Measurements from ENCODE around the gene KIF1B.

Gene KIF1B

DNA sequence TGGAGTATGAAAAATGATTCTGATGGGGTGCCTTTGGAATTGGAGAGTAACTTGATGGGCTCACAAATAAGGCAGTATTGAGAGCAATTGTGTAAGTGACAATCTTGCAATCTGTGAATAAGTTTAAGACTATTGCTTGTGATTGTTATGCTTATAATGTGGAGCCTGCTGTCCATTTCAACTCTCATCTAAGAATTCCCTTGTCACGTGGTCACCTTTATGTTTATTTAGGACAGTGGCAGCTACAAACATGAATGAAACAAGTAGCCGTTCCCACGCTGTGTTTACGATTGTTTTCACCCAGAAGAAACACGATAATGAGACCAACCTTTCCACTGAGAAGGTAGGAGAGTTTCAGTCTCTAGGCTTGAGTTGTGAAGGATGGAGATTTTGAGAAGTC is 57.6 kb downstream of the KIF1B start:
- TF ChIP-seq TARDBP (IDR thresholded peaks at IDR 0.05) (no peak), ZNF384 (IDR thresholded peaks at IDR 0.05) (no peak), SUZ12 (IDR thresholded peaks at IDR 0.05) (no peak), ELF4 (IDR thresholded peaks at IDR 0.05) (no peak), FOXK2 (IDR thresholded peaks at IDR 0.05) (no peak), NFRKB (IDR thresholded peaks at IDR 0.05) (no peak), ARNT (IDR thresholded peaks at IDR 0.05) (no peak), L3MBTL2 (conservative IDR thresholded peaks at IDR 0.05) (no peak), HDGF (IDR thresholded peaks at IDR 0.05; ENCODE audit: borderline replicate concordance) (no peak), SP1 (IDR thresholded peaks at IDR 0.05) (no peak), BHLHE40 (IDR thresholded peaks at IDR 0.05; ENCODE audit: borderline replicate concordance) (no peak), LEF1 (IDR thresholded peaks at IDR 0.05; ENCODE audit: borderline replicate concordance) (no peak), CTBP1 (IDR thresholded peaks at IDR 0.05; ENCODE audit: borderline replicate concordance) (no peak), FOXA1 (IDR thresholded peaks at IDR 0.05) (no peak), FOXM1 (IDR thresholded peaks at IDR 0.05; ENCODE audit: borderline replicate concordance) (no peak)
- TF ChIP-seq, protein P1, sequence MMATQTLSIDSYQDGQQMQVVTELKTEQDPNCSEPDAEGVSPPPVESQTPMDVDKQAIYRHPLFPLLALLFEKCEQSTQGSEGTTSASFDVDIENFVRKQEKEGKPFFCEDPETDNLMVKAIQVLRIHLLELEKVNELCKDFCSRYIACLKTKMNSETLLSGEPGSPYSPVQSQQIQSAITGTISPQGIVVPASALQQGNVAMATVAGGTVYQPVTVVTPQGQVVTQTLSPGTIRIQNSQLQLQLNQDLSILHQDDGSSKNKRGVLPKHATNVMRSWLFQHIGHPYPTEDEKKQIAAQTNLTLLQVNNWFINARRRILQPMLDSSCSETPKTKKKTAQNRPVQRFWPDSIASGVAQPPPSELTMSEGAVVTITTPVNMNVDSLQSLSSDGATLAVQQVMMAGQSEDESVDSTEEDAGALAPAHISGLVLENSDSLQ (IDR thresholded peaks at IDR 0.05), result no peak
- ChIA-PET POLR2A (no interaction called here), CTCF (no interaction called here)
- no peak for DNase-seq (ENCODE audit: extremely low spot score)

DNA sequence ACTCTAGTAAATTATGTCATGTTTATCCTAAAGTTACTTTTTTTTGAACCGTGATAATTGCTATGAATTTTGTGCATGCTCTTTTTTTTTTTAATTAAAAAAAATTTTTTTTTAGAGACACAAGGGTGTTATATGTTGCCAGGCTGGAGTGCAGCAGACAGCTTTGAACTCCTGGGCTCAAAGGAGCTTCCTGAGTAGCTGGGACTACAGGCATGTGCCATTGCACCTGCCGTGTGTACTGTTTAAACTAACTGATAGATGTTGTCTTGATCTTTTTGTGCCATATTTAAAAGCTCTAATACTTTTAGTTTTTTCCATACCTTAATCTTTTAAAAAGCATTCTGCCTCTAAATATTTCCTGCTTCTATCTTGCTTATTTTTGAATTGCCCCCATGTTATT is 60.7 kb downstream of the KIF1B start:
- no peak for DNase-seq (ENCODE audit: extremely low spot score)
- ChIA-PET POLR2A (no interaction called here), CTCF (interaction anchor here (1.0 kb wide), 1 partner anchor 61 kb away, joined by 4 read pairs; no protein-coding TSS in a partner anchor)
- TF ChIP-seq HDGF (IDR thresholded peaks at IDR 0.05; ENCODE audit: borderline replicate concordance) (no peak), ELF4 (IDR thresholded peaks at IDR 0.05) (no peak)

DNA sequence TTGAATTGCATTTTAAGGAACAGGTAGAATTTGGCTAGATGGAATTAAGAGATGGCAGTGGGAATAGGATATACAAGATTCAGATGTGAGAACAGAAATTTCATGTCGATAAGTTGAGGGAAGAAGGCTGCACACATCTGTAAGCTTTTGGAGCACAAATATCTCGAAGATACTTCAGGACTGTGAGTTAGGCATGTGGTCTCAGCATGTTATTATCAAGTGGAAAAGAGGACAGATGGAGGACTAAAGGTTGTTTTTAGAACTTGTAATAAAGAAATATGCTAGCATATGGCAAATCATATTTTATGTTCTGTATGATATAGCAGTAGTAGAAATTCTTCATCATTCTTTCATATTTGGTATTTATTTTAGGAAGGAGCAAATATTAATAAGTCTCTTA is 61.5 kb downstream of the KIF1B start:
- TF ChIP-seq TARDBP (IDR thresholded peaks at IDR 0.05), result no peak
- DNase-seq (ENCODE audit: extremely low spot score), result no peak
- ChIA-PET CTCF (no interaction called here), POLR2A (no interaction called here)

DNA sequence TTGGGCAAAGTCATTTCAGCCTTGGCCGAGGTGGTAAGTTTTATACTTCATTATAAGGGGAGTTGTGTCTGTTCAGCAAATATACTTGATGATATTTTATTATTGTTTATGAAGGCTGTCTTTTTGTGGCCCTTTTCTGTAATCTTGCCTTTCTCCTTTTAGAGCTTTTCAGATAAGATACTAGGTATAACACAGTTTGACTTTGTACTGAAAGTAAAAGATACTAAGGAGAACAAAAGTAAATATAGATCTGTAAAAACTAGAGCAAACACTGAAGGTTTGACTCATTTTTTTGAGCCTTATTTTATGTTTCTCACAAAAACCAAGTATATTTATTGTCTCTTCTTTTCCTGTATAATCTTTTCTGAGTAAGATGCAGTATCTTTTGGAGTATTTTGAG is 61.9 kb downstream of the KIF1B start:
- CTCF ChIA-PET, result no interaction called here

DNA sequence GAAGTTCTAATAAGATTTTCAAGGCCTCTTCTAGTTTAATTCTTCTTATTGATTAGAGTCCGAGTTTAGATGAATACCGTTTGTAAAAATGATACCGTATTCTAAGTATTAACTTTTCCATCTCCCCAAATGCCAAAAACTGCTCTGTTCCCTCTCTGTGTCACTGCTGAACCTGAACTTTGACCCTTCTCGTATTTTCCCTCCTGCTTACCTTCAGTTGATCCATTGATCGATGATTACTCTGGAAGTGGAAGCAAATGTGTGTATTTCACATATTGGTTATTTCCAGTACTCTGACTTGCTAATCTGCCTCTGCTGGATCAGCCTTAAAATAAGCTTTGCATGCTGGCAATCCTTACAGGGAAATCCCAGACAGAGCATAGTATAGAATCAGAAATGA is 68.5 kb downstream of the KIF1B start:
- ChIA-PET POLR2A (no interaction called here), CTCF (no interaction called here)
- TF ChIP-seq, protein P1 (IDR thresholded peaks at IDR 0.05), result no peak
- TF ChIP-seq FOXK2 (IDR thresholded peaks at IDR 0.05) (no peak), HDGF (IDR thresholded peaks at IDR 0.05; ENCODE audit: borderline replicate concordance) (no peak), LEF1 (IDR thresholded peaks at IDR 0.05; ENCODE audit: borderline replicate concordance) (no peak), NFRKB (IDR thresholded peaks at IDR 0.05) (no peak), CTBP1 (IDR thresholded peaks at IDR 0.05; ENCODE audit: borderline replicate concordance) (no peak)
- no peak for DNase-seq (ENCODE audit: extremely low spot score)

More for the DNA sequence above, 61.9 kb downstream of the KIF1B start:
- POLR2A ChIA-PET, result no interaction called here
- DNase-seq (ENCODE audit: extremely low spot score), result no peak
- TF ChIP-seq SUZ12 (IDR thresholded peaks at IDR 0.05) (no peak), SP1 (IDR thresholded peaks at IDR 0.05) (no peak), LEF1 (IDR thresholded peaks at IDR 0.05; ENCODE audit: borderline replicate concordance) (no peak), FOXA1 (IDR thresholded peaks at IDR 0.05) (no peak), NFRKB (IDR thresholded peaks at IDR 0.05) (no peak), HDGF (IDR thresholded peaks at IDR 0.05; ENCODE audit: borderline replicate concordance) (no peak), BHLHE40 (IDR thresholded peaks at IDR 0.05; ENCODE audit: borderline replicate concordance) (no peak), ARNT (IDR thresholded peaks at IDR 0.05) (no peak), FOXM1 (IDR thresholded peaks at IDR 0.05; ENCODE audit: borderline replicate concordance) (no peak), L3MBTL2 (conservative IDR thresholded peaks at IDR 0.05) (no peak), CTBP1 (IDR thresholded peaks at IDR 0.05; ENCODE audit: borderline replicate concordance) (no peak)
- TF ChIP-seq, protein P1 (IDR thresholded peaks at IDR 0.05), result no peak

DNA sequence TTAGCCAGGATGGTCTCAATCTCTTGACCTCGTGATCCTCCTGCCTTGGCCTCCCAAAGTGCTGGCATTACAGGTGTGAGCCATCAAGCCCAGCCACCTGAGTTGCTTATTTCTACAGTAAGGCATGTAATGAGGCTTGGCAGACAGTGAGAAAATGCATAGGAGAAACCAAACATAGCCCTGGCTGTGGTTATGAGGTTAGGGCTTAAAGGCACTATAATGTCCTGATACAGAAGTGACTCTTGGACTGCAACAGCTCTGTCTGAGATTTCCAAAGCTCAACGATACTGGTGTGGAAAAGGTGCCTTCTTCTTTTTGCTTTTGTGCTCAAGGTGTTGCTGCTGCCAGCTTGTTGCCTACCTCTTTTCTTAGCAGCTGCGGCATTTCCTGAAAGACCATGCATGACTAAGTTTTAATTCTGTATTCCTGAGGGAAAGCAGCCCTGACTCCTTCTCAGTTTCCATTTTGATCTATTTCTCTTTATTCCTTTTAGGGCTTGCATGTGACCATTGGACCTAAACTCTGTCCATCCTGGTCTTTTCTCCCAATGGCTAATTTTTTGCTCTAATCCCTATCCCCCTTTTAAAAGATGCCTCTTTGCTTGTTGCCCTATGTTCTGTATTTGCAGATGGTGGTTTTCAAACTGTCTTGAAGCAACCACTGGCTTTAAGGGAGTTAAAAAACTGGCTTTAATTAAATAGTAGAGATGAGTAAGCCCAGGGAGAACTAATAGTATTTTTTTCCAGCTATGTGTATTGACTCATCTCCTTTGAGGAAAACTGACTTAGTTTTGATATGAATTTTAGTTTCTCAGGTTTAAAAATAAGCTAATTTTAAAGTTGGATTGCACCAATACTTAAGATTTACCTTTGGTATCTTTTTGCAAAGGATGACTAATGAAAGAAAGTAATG is 70.3 kb downstream of the KIF1B start:
- no peak for TF ChIP-seq FOXA1 (IDR thresholded peaks at IDR 0.05)
- no peak for TF ChIP-seq SUZ12 (IDR thresholded peaks at IDR 0.05)
- no peak for TF ChIP-seq TARDBP (IDR thresholded peaks at IDR 0.05)
- no peak for TF ChIP-seq ZNF384 (IDR thresholded peaks at IDR 0.05)
- TF ChIP-seq, protein P1 (IDR thresholded peaks at IDR 0.05), result no peak
- no peak for TF ChIP-seq LEF1 (IDR thresholded peaks at IDR 0.05; ENCODE audit: borderline replicate concordance)
- no peak for TF ChIP-seq ELF4 (IDR thresholded peaks at IDR 0.05)
- no peak for TF ChIP-seq L3MBTL2 (conservative IDR thresholded peaks at IDR 0.05)
- no peak for TF ChIP-seq CTBP1 (IDR thresholded peaks at IDR 0.05; ENCODE audit: borderline replicate concordance)
- TF ChIP-seq FOXK2 (IDR thresholded peaks at IDR 0.05), result no peak
- no peak for TF ChIP-seq BHLHE40 (IDR thresholded peaks at IDR 0.05; ENCODE audit: borderline replicate concordance)
- no peak for TF ChIP-seq FOXM1 (IDR thresholded peaks at IDR 0.05; ENCODE audit: borderline replicate concordance)
- no peak for TF ChIP-seq HDGF (IDR thresholded peaks at IDR 0.05; ENCODE audit: borderline replicate concordance)
- no peak for TF ChIP-seq NFRKB (IDR thresholded peaks at IDR 0.05)
- no peak for TF ChIP-seq SP1 (IDR thresholded peaks at IDR 0.05)
- no peak for TF ChIP-seq ARNT (IDR thresholded peaks at IDR 0.05)
- POLR2A ChIA-PET, result no interaction called here
- CTCF ChIA-PET, result no interaction called here
- DNase-seq (ENCODE audit: extremely low spot score), result no peak
